ENCODE results near the gene KCNH2.

- TF ChIP-seq CTCF (IDR thresholded peaks at IDR 0.05; ENCODE audit: low read depth, low read length, missing input control) (no peak), GABPA (IDR thresholded peaks at IDR 0.05 in 1 of 2, conservative IDR thresholded peaks at IDR 0.05 in 1 of 2) (no peak), SP1 (IDR thresholded peaks at IDR 0.05) (no peak), EGR1 (IDR thresholded peaks at IDR 0.05; ENCODE audit: low read depth in 2 of 2) (no peak), YY1 (IDR thresholded peaks at IDR 0.05) (no peak)
Measured at GRCh38 chr7:151016942-151017341, 38.8 kb upstream of the KCNH2 start.
